Kidney (tissue), 14 donors: Measurements from ENCODE around the gene LRRC37B. TPM values are rescaled to one million over a fixed set of nuclear protein-coding genes. Genes with fewer than 3 reads are reported as not detected.
"Not testable (repeated sequence)": the region's sequence is repeated elsewhere in the genome, so short reads cannot be mapped to it uniquely, and the experiment has no call there.

Experiments used
- DNase-seq, 5 donors: peaks; one replicate each; pipeline ENCODE4 v3.0.0-alpha.2; 2013 to 2020
- FAIRE-seq: peaks from 2 replicates; lab custom pipeline; 2012; peaks lifted over from hg19 to GRCh38; lab: Jason Lieb, UNC
- H3K27ac ChIP-seq, 2 donors: one replicate each; pipeline ENCODE4 v1.7.0; 2013; ENCODE audit warnings: low read depth in 2 of 2, low read length in 2 of 2, inconsistent platforms in 1 of 2
- H3K27me3 ChIP-seq: one replicate; pipeline ENCODE4 v1.7.1; 2013; ENCODE audit warnings: low read length, inconsistent platforms; ENCODE audit not compliant: control insufficient read depth, insufficient read depth
- H3K36me3 ChIP-seq, 3 donors: one replicate each; pipeline versions ENCODE4 v1.7.0 to v1.7.1; 2013; ENCODE audit warnings: low read length in 3 of 3, control low read depth in 1 of 3, inconsistent platforms in 1 of 3; ENCODE audit not compliant: insufficient read depth in 3 of 3, control insufficient read depth in 2 of 3
- H3K4me1 ChIP-seq, 3 donors: one replicate each; pipeline versions ENCODE4 v1.7.0 to v1.7.1; 2013; ENCODE audit warnings: low read length in 3 of 3, inconsistent platforms in 1 of 3, low read depth in 1 of 3; ENCODE audit not compliant: control insufficient read depth in 2 of 3, insufficient read depth in 2 of 3
- H3K4me3 ChIP-seq, 3 donors: one replicate each; pipeline versions ENCODE4 v1.7.0 to v1.8.1; 2013; ENCODE audit warnings: low read length in 3 of 3, control low read depth in 1 of 3, inconsistent platforms in 1 of 3
- H3K9ac ChIP-seq, 3 donors: one replicate each; pipeline versions ENCODE4 v1.7.0 to v1.7.1; 2013; ENCODE audit warnings: low read length in 3 of 3, control low read depth in 1 of 3, inconsistent platforms in 1 of 3
- H3K9me3 ChIP-seq, 3 donors: one replicate each; pipeline versions ENCODE4 v1.7.0 to v1.7.1; 2013; ENCODE audit warnings: low read length in 3 of 3, control low read depth in 1 of 3, inconsistent platforms in 1 of 3; ENCODE audit not compliant: control insufficient read depth in 2 of 3, insufficient read depth in 1 of 3
- CTCF ChIP-seq: IDR thresholded peaks from 3 replicates; pipeline ENCODE4 v1.5.1; 2012; ENCODE audit warnings: mild to moderate bottlenecking, moderate library complexity, borderline replicate concordance; ENCODE audit not compliant: insufficient read depth; ENCODE audit errors: extremely low read depth
- intact Hi-C: fragments of 100-400 bp; cut with DNase I; formaldehyde crosslinking; loops from one replicate; pipeline ENCODE4 v1.11.1; 2022
- polyA plus RNA-seq: library from polyadenylated mRNA; stranded (reverse); fragments of 350-450 nt; fragmentation: Illumina TruSeq; extraction: RNeasy Lipid Tissue Mini Kit (QIAGEN cat#74804); gene quantifications from one replicate; pipeline ENCODE4 v1.2.3, GENCODE V29; 2014; ENCODE audit warnings: low read depth, low replicate concordance; ENCODE audit not compliant: insufficient read depth
- total RNA-seq: library from RNA; stranded (reverse); fragmentation: NEBNext Ultra II Directional; extraction: Animal tissue kit (Norgen Biotek cat#: 25700); gene quantifications from one replicate; pipeline ENCODE4 v1.2.1, GENCODE V29; 2021
- donor health status: control.
- donor health status: control.
- donor health status: control.
- donor health status: control.
- donor health status: control.
- donor health status: DM: yes; HTN: yes; CAD: no.
- donor health status: Normal renal cell carcinoma (clear cell type).

LRRC37B gene
- total and polyA plus RNA-seq, 2 donors from 2014 or later: 6.1 to 13.8 TPM

GRCh38 chr17:31991821-31992220 lies 15.4 kb upstream of the LRRC37B start:
- H3K27ac ChIP-seq, FAIRE-seq, H3K9ac ChIP-seq, H3K4me1 ChIP-seq, intact Hi-C loops, H3K9me3 ChIP-seq, DNase-seq, H3K4me3 ChIP-seq, H3K27me3 ChIP-seq: not testable (repeated sequence)
- H3K36me3 ChIP-seq: peaks cover 9 to 14% (median 12%) of the 10 kb centered on the region in 3 donors

DNA sequence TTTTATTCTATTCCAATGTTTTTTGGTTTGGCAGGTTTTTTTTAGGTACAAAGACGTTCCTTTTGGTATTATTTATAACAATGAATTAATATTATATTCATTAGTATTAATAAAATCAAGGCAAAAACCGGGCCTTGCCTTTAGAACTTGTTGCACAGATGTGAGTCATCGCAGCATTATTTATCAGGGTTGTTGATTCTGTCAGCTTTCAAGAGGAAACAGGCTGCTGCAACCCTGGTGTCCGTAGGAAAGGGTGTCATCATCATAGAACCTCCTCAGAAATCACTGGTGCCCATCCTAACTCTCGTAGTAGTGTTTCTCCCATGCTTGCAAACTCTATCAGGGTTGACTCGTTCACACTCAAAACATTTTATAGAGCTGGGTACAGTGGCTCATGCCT lies 10.2 kb upstream of the LRRC37B start:
- intact Hi-C loops: no loop called here
- no peak for TF ChIP-seq CTCF
- H3K27me3 ChIP-seq: no peaks in the 10 kb centered on the region
- H3K27ac ChIP-seq: no peak overlapping the region
- FAIRE-seq (no peak), DNase-seq (no peak)
- no peaks in the 10 kb centered on the region for H3K9me3 ChIP-seq
- H3K36me3 ChIP-seq: peaks cover 9 to 16% (median 12%) of the 10 kb centered on the region in 3 donors
- no peak overlapping the region for H3K4me3 ChIP-seq
- no peak overlapping the region for H3K9ac ChIP-seq
- H3K4me1 ChIP-seq: no peaks in the 10 kb centered on the region

- H3K4me3 ChIP-seq: peak overlapping the region; percentile 95 to 100 (median 99)
- no peaks in the 10 kb centered on the region for H3K36me3 ChIP-seq
- DNase-seq (peak; percentile 52 to 79 (median 71)), FAIRE-seq (no peak)
- peak overlapping the region; percentile 84 to 97 (median 97) for H3K9ac ChIP-seq
- peak overlapping the region in 1 of 2 donors; percentile 69 for H3K27ac ChIP-seq
- H3K27me3 ChIP-seq: no peaks in the 10 kb centered on the region
- peaks cover 0 to 5% (median 0%) of the 10 kb centered on the region in 3 donors for H3K4me1 ChIP-seq
- TF ChIP-seq CTCF: no peak
- no peaks in the 10 kb centered on the region for H3K9me3 ChIP-seq
- intact Hi-C loops: no loop called here
Measured at GRCh38 chr17:32007463-32008298, 498 bp downstream of the LRRC37B start.

DNA sequence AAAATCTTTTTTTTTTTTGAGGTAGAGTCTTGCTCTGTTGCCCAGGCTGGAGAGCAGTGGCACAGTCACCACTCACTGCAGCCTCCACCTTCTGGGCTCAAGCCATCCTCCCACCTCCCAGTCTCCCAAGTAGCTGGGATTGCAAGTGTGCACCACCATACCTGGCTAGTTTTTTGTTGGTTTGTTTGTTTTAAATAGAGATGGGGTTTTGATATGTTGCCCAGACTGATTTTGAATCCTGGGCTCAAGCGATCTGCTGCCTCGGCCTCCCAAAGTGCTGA lies 2.0 kb downstream of the LRRC37B start:
- Histone ChIP-seq H3K27ac (no peak overlapping the region), H3K36me3 (no peaks in the 10 kb centered on the region), H3K4me3 (peak overlapping the region in 2 of 3 donors; percentile 12 to 95), H3K27me3 (no peaks in the 10 kb centered on the region), H3K9ac (no peak overlapping the region), H3K9me3 (no peaks in the 10 kb centered on the region), H3K4me1 (peaks cover 0 to 5% (median 0%) of the 10 kb centered on the region in 3 donors)
- intact Hi-C loops: no loop called here
- DNase-seq: no peak
- FAIRE-seq: no peak
- TF ChIP-seq CTCF: no peak
